IPS-20b (cell line): Measurements from ENCODE around the gene IRF1.

ENCODE experiments used
- H3K27ac ChIP-seq: one replicate; pipeline ENCODE4 v1.5.1; 2013; ENCODE audit warnings: low read length
- H3K27me3 ChIP-seq: 2 replicates; pipeline ENCODE4 v1.6.1; 2013; ENCODE audit warnings: mild to moderate bottlenecking, low read length, inconsistent platforms; ENCODE audit not compliant: insufficient read depth
- H3K36me3 ChIP-seq: 2 replicates; pipeline ENCODE4 v1.6.1; 2013; ENCODE audit warnings: low read depth, mild to moderate bottlenecking, inconsistent platforms, low read length, moderate library complexity; ENCODE audit not compliant: insufficient read depth
- H3K4me1 ChIP-seq: 2 replicates; pipeline ENCODE4 v1.6.1; 2013; ENCODE audit warnings: mild to moderate bottlenecking, control low read depth, inconsistent platforms, low read length, moderate library complexity; ENCODE audit not compliant: insufficient read depth
- H3K4me3 ChIP-seq: 2 replicates; pipeline ENCODE4 v1.5.1; 2013; ENCODE audit warnings: mild to moderate bottlenecking, low read length, inconsistent platforms
- H3K9ac ChIP-seq: 2 replicates; pipeline ENCODE4 v1.6.1; 2013; ENCODE audit warnings: low read depth, mild to moderate bottlenecking, inconsistent platforms, low read length, moderate library complexity
- H3K9me3 ChIP-seq: 2 replicates; pipeline ENCODE4 v1.6.1; 2013; ENCODE audit warnings: mild to moderate bottlenecking, low read depth, low read length, inconsistent platforms; ENCODE audit not compliant: insufficient read depth

Gene IRF1

GRCh38 chr5:132456296-132456986 lies 34.1 kb downstream of the IRF1 start:
- H3K27ac ChIP-seq = no peak overlapping the region
- H3K4me1 ChIP-seq = peaks cover 7% of the 10 kb centered on the region; the same call in 1 of the 2 replicates
- H3K9ac ChIP-seq = no peak overlapping the region
- no peaks in the 10 kb centered on the region for H3K36me3 ChIP-seq
- no peaks in the 10 kb centered on the region for H3K9me3 ChIP-seq
- H3K4me3 ChIP-seq = no peak overlapping the region
- no peaks in the 10 kb centered on the region for H3K27me3 ChIP-seq

DNA sequence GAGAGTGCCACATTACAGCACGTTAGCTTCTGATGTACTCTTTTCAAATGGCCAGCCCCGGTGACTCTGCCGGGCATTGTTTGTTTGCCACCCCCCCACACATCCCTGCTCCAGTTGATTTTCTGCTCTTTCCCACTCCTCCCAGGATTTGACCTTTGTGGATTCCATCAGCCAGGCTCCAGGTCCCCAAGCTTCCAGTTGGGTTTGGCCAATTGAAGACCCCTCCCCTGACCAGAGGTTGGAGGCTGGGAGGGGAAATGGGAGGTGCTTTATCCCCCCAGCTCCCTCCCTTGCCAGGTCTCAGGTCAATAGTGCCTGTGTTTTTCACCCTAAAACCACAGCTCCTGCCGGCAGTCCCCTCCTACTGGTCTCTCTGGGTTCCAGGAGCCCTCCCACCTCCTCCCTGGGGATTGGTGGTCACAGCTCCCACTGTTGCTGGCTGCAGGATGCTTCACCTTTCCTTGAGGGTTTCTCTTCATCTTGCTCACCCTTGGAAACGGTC lies 34.9 kb downstream of the IRF1 start:
- Histone ChIP-seq H3K36me3 (no peaks in the 10 kb centered on the region), H3K9me3 (no peaks in the 10 kb centered on the region), H3K27ac (no peak overlapping the region), H3K4me3 (no peak overlapping the region), H3K9ac (no peak overlapping the region), H3K27me3 (no peaks in the 10 kb centered on the region), H3K4me1 (peaks cover 14% of the 10 kb centered on the region; the same call in 1 of the 2 replicates)

- Histone ChIP-seq H3K9ac (no peak overlapping the region), H3K4me1 (peaks cover 18% of the 10 kb centered on the region; the same call in 1 of the 2 replicates), H3K27ac (no peak overlapping the region), H3K4me3 (no peak overlapping the region), H3K9me3 (no peaks in the 10 kb centered on the region), H3K27me3 (no peaks in the 10 kb centered on the region), H3K36me3 (no peaks in the 10 kb centered on the region)
These were observed 36.2 kb downstream of the IRF1 start for GRCh38 chr5:132454361-132454760.

- Histone ChIP-seq H3K27ac (no peak overlapping the region), H3K9ac (no peak overlapping the region), H3K4me3 (no peak overlapping the region), H3K36me3 (no peaks in the 10 kb centered on the region), H3K4me1 (peaks cover 14% of the 10 kb centered on the region; the same call in 1 of the 2 replicates), H3K27me3 (no peaks in the 10 kb centered on the region), H3K9me3 (no peaks in the 10 kb centered on the region)
These were observed 39.2 kb downstream of the IRF1 start for GRCh38 chr5:132451387-132451786.

GRCh38 chr5:132449060-132449459 lies 41.5 kb downstream of the IRF1 start:
- Histone ChIP-seq H3K27ac (no peak overlapping the region), H3K9ac (no peak overlapping the region), H3K4me3 (no peak overlapping the region), H3K9me3 (no peaks in the 10 kb centered on the region), H3K4me1 (peaks cover 33% of the 10 kb centered on the region), H3K27me3 (no peaks in the 10 kb centered on the region), H3K36me3 (no peaks in the 10 kb centered on the region)

- Histone ChIP-seq H3K27me3 (no peaks in the 10 kb centered on the region), H3K36me3 (no peaks in the 10 kb centered on the region), H3K9me3 (no peaks in the 10 kb centered on the region), H3K4me3 (no peak overlapping the region), H3K27ac (no peak overlapping the region), H3K9ac (no peak overlapping the region), H3K4me1 (peaks cover 33% of the 10 kb centered on the region)
These were observed 43.4 kb downstream of the IRF1 start for GRCh38 chr5:132447196-132447595.

DNA sequence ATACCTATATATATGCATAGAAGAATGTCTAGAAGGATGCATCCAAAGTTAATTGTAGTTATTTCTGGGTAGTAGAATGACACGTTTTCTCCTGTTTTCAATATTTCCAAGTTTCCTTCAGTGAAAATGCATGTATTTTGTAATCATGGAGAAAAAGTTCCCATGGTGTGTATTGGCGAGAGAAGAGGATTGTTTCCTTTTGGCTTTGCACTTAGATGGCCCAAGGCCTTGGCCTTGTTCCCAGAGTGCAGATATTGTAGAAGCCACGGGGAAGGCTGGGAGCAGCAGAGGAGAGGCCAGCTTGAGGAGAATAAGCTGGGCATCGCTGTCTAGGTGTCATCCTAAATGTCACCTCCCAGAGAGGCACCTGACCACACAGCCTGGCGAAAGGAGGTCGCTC lies 44.0 kb downstream of the IRF1 start:
- no peaks in the 10 kb centered on the region for H3K36me3 ChIP-seq
- peaks cover 31% of the 10 kb centered on the region for H3K4me1 ChIP-seq
- no peak overlapping the region for H3K9ac ChIP-seq
- H3K27ac ChIP-seq = no peak overlapping the region
- H3K9me3 ChIP-seq = no peaks in the 10 kb centered on the region
- H3K4me3 ChIP-seq = no peak overlapping the region
- no peaks in the 10 kb centered on the region for H3K27me3 ChIP-seq

GRCh38 chr5:132445930-132446329 lies 44.6 kb downstream of the IRF1 start:
- Histone ChIP-seq H3K4me3 (no peak overlapping the region), H3K36me3 (no peaks in the 10 kb centered on the region), H3K9ac (0 out of 2 replicates have a peak overlapping the region, but pooled peaks have one; percentile 11), H3K4me1 (peaks cover 25% of the 10 kb centered on the region), H3K27ac (no peak overlapping the region), H3K27me3 (no peaks in the 10 kb centered on the region), H3K9me3 (no peaks in the 10 kb centered on the region)

DNA sequence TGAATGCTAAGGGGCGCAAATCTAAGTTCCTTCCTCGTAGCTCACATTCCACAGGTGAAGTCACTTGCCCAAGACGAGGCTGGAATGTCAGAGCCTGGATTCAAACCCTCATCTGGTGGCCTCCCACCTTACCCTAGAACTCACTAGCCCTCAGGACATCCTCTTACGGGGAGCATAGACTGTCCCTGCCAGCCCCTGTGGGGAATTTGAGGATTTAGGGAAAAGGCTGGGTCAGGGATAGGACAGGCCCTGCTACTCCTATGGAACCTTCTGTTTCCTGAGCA lies 45.0 kb downstream of the IRF1 start:
- H3K4me3 ChIP-seq = no peak overlapping the region
- H3K4me1 ChIP-seq = peaks cover 22% of the 10 kb centered on the region
- no peaks in the 10 kb centered on the region for H3K9me3 ChIP-seq
- peak overlapping the region; percentile 30 for H3K27ac ChIP-seq
- no peaks in the 10 kb centered on the region for H3K36me3 ChIP-seq
- H3K9ac ChIP-seq = 0 out of 2 replicates have a peak overlapping the region, but pooled peaks have one; percentile 11
- H3K27me3 ChIP-seq = no peaks in the 10 kb centered on the region

- Histone ChIP-seq H3K4me3 (peak overlapping the region; percentile 38; the same call in 1 of the 2 replicates), H3K27me3 (no peaks in the 10 kb centered on the region), H3K9ac (0 out of 2 replicates have a peak overlapping the region, but pooled peaks have one; percentile 11), H3K27ac (peak overlapping the region; percentile 30), H3K36me3 (no peaks in the 10 kb centered on the region), H3K4me1 (peaks cover 19% of the 10 kb centered on the region), H3K9me3 (no peaks in the 10 kb centered on the region)
These were observed 45.5 kb downstream of the IRF1 start for GRCh38 chr5:132444841-132445639.

- Histone ChIP-seq H3K4me1 (peaks cover 19% of the 10 kb centered on the region), H3K9ac (no peak overlapping the region)
These were observed 46.5 kb downstream of the IRF1 start for GRCh38 chr5:132444061-132444460.

More at GRCh38 chr5:132444061-132444460, 46.5 kb downstream of the IRF1 start:
- H3K27me3 ChIP-seq = no peaks in the 10 kb centered on the region
- H3K36me3 ChIP-seq = no peaks in the 10 kb centered on the region
- H3K9me3 ChIP-seq = no peaks in the 10 kb centered on the region
- H3K4me3 ChIP-seq = no peak overlapping the region
- no peak overlapping the region for H3K27ac ChIP-seq
